GM13977 (cell line): ENCODE measurements around the gene ADAM11.

ENCODE experiments used
- DNase-seq: peaks from one replicate; pipeline ENCODE4 v3.0.0; 2012; ENCODE audit warnings: low spot score
- in situ Hi-C: fragments of 300-500 bp; cut with MboI; formaldehyde crosslinking; loops from one replicate; pipeline ENCODE4 v1.12.0; 2022; ENCODE audit warnings: low sequenced_read_pairs, low pct_unique_long_range_greater_than_20kb, mixed read lengths, inconsistent platforms; ENCODE audit not compliant: unreplicated experiment
- TF ChIP-seq, protein P1 (sequence below): IDR thresholded peaks from 2 replicates; pipeline ENCODE4 v1.5.1; 2012; ENCODE audit warnings: mild to moderate bottlenecking, control low read depth; ENCODE audit not compliant: insufficient read depth; ENCODE audit errors: extremely low read depth, missing control alignments

The ADAM11 gene

DNA sequence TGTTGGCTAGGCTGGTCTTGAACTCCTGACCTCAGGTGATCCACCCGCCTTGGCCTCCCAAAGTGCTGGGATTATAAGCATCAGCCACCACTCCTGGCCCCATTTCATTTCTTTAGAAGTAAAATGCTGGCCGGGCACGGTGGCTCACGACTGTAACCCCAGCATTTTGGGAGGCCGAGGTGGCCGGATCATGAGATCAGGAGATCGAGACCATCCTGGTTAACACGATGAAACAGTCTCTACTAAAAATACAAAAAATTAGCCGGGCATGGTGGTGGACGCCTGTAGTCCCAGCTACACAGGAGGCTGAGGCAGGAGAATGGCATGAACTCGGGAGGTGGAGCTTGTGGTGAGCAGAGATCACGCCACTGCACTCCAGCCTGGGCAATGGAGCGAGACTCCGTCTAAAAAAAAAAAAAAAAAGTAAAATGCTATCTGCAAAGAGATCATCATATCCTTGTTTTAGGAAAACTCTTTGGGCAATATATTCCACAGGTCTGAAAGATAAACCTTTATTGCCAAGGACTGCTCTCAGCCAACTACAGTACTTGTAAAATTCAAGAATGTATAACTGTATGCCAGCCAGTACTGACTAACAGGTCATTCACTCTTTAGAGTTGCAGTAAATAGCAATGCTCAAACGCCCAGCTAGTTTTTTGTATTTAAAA is 67.5 kb downstream of the ADAM11 start:
- TF ChIP-seq, protein P1, sequence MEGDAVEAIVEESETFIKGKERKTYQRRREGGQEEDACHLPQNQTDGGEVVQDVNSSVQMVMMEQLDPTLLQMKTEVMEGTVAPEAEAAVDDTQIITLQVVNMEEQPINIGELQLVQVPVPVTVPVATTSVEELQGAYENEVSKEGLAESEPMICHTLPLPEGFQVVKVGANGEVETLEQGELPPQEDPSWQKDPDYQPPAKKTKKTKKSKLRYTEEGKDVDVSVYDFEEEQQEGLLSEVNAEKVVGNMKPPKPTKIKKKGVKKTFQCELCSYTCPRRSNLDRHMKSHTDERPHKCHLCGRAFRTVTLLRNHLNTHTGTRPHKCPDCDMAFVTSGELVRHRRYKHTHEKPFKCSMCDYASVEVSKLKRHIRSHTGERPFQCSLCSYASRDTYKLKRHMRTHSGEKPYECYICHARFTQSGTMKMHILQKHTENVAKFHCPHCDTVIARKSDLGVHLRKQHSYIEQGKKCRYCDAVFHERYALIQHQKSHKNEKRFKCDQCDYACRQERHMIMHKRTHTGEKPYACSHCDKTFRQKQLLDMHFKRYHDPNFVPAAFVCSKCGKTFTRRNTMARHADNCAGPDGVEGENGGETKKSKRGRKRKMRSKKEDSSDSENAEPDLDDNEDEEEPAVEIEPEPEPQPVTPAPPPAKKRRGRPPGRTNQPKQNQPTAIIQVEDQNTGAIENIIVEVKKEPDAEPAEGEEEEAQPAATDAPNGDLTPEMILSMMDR: no peak
- in situ Hi-C loops: no loop called here
- DNase-seq: no peak

DNA sequence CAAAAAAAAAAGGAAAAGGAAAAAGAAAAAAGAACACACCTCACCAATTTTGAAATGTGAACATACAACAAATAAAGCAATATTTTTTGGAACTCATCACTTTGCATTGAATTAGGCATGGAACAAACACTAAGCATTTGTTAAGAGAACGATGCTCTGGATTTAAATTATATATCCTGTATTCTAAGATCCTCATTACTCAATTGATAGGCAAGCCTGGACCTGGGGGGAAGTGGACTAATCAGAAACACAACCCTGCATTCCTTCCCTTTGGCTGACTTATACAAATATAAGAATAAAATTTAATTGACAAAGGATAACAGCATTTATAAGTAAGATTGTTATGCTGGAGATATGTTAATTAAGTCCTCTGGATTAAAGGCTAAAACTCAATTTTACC is 69.1 kb downstream of the ADAM11 start:
- TF ChIP-seq, protein P1: no peak
- in situ Hi-C loops: no loop called here
- no peak for DNase-seq

DNA sequence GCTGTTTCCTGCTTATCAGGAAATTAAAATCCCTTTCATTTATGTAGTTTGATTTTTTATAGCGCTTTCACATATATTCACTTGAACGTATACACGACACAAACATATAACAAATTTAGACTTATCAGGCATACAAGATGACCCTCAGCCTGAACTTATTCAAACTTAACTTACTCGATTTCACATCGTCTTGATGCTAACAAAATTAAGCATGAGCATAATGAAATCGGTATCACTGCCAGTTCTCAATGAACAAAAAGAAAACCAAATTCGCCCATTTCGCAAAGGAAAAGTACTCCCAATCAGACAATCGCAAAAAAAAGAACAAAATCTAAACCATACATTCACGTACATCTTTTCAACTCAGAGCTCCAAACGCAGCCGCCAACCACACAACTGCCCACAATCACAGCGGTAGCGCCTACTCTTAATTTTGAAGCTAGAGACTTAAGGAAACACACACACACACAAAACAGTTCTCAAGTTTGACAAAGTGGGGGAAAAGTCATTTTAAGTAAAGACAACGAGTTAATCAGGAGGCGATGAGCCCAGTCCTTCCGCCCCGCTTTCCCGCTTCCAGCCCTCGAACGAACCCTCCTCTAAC is 70.2 kb downstream of the ADAM11 start:
- no peak for DNase-seq
- in situ Hi-C loops: no loop called here
- TF ChIP-seq, protein P1: no peak

DNA sequence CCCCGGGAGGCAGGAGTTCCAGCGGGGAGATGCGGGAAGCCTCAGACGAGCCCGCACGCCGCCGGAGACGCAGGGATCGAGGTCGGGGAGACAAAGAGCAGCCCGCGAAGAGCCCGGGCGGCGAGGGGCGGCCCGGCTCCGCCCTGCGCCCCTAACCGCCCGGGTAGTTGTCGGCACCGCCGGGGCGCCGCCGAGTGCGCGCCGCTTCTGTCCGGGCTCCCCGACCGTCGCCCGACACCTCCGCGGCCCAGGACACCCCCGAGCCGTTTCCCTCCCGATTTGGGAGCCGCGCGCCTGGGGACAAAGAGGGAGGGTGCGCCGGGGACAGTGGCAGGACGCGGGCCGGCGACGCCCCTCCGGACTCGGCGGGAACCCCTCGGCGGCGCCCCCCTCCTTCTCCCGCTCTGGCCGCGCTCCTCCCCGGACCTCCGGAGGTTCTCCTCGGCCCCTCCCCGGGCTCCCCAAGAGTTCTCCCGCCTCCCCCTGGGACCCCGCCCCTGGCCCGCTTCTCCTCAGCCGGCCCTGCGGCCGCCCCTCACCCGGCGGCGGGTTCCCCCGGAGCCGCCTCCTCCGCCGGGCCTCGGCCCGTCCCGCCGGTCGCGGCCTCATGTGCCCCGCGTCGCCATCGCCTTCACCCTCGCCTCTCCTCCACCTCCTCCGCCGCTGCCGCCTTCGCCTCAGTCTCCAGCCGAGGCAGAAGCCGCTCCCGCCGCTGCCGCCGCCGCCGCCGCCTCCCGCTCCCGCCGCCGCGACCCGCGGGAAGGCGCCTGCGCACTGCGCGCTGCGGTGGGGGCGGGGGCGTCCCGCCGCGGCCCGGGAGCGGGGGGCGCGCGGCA is 71.0 kb downstream of the ADAM11 start, which contains the start of gene GJC1:
GJC1 (minus strand) TSS at position 765 of the 836 bp plus-strand sequence. CDS start 24,470 bp downstream, outside the sequence.
- in situ Hi-C loops: no loop called here
- TF ChIP-seq, protein P1: no peak
- peak; percentile 66 for DNase-seq

DNA sequence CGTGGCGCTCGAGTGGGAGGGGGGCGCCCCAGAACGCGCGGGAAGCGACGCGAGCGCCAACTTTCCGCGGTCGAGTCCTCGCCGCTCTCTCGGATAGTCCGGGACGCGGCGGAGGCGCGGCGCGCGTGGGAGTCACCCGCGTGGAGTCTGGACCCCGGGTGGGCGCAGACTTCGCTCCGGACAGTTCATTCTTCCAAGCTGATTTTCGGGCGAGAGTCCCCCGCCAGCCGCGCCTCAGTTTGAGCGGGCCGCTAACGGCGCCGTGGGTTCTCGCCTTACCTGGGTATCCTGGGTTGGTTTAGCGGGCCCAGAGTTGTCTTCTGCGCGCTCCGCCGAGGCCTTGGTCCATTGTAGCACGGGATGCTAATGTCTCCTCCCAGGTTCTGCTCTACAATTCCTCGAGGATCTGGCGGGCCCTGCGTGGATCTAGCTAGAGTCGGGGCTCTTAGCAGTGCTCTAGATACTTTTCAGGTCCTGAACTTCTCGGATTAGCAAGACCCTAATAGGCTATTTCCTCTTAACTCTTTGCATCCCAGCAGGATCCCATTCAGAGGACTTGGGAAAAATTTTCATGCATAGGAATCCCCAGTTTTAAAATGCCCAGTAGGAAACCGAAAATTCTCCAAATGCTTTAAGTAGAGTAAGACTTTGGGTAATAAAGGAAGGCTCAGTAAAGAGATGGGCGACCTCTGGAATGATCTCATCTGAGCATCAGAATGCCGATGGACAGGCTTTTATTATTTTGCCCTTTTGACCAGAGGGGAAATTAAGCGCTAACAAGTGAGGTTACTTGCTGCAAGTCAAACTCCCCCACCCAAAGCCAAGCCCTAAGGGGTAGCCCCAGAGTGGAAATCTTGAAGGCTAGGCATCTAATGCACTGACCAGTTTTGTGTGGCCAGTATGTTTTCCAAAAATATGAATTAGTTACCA is 71.8 kb downstream of the ADAM11 start:
- TF ChIP-seq, protein P1: no peak
- in situ Hi-C loops: no loop called here
- peak; percentile 28 for DNase-seq

DNA sequence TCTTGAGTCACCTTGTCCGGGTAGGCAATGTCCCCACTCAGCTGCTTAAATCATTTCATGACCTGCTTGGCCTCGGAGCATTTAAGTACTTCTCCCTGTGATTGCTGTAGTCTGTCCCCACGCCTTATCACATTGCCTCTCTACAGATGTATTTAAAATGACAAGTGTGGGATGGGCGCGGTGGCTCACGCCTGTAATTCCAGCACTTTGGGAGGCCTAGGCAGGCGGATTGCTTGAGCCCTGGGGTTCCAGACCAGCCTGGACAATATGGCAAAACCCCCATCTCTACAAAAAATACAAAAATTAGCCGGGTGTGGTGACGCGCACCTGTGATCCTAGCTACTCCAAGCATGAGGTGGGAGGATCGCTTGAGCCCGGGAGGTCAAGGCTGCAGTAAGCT is 72.6 kb downstream of the ADAM11 start:
- DNase-seq: peak; percentile 7
- in situ Hi-C loops: no loop called here
- TF ChIP-seq, protein P1: no peak
